ENCODE results near the gene WNT1. TPM values are rescaled to one million over a fixed set of nuclear protein-coding genes. Genes with fewer than 3 reads are reported as not detected.

The WNT1 gene
- polyA plus RNA-seq, 3 donors: not detected

- DNase-seq (ENCODE audit: extremely low read depth in 1 of 11, low read depth in 9 of 11, low spot score in 4 of 11): peak in 1 of 11 donors; percentile 21
These were observed 41.6 kb downstream of the WNT1 start for GRCh38 chr12:49019443-49020324.

- no peak for DNase-seq (ENCODE audit: extremely low read depth in 1 of 11, low read depth in 9 of 11, low spot score in 4 of 11)
These were observed 42.3 kb downstream of the WNT1 start for GRCh38 chr12:49020441-49020840.

- DNase-seq (ENCODE audit: extremely low read depth in 1 of 11, low read depth in 9 of 11, low spot score in 4 of 11): no peak
These were observed 43.3 kb downstream of the WNT1 start for GRCh38 chr12:49021292-49021915.

- no peak for DNase-seq (ENCODE audit: extremely low read depth in 1 of 11, low read depth in 9 of 11, low spot score in 4 of 11)
These were observed 44.5 kb downstream of the WNT1 start for GRCh38 chr12:49022558-49023178.

- no peak for DNase-seq (ENCODE audit: extremely low read depth in 1 of 11, low read depth in 9 of 11, low spot score in 4 of 11)
These were observed 45.7 kb downstream of the WNT1 start for GRCh38 chr12:49023812-49024211.

GRCh38 chr12:49024543-49024942, 46.4 kb downstream of the WNT1 start:
- no peak for DNase-seq (ENCODE audit: extremely low read depth in 1 of 11, low read depth in 9 of 11, low spot score in 4 of 11)

- no peak for DNase-seq (ENCODE audit: extremely low read depth in 1 of 11, low read depth in 9 of 11, low spot score in 4 of 11)
These were observed 47.3 kb downstream of the WNT1 start for GRCh38 chr12:49025463-49025862.

GRCh38 chr12:49026101-49026500, 48.0 kb downstream of the WNT1 start:
- DNase-seq (ENCODE audit: extremely low read depth in 1 of 11, low read depth in 9 of 11, low spot score in 4 of 11): no peak

- no peak for DNase-seq (ENCODE audit: extremely low read depth in 1 of 11, low read depth in 9 of 11, low spot score in 4 of 11)
These were observed 48.8 kb downstream of the WNT1 start for GRCh38 chr12:49026678-49027480.

GRCh38 chr12:49027846-49028555, 49.9 kb downstream of the WNT1 start:
- DNase-seq (ENCODE audit: extremely low read depth in 1 of 11, low read depth in 9 of 11, low spot score in 4 of 11): no peak

- no peak for DNase-seq (ENCODE audit: extremely low read depth in 1 of 11, low read depth in 9 of 11, low spot score in 4 of 11)
These were observed 50.6 kb downstream of the WNT1 start for GRCh38 chr12:49028666-49029275.

- no peak for DNase-seq (ENCODE audit: extremely low read depth in 1 of 11, low read depth in 9 of 11, low spot score in 4 of 11)
These were observed 52.0 kb downstream of the WNT1 start for GRCh38 chr12:49030119-49030518.

GRCh38 chr12:49030714-49031572, 52.8 kb downstream of the WNT1 start:
- DNase-seq (ENCODE audit: extremely low read depth in 1 of 11, low read depth in 9 of 11, low spot score in 4 of 11): no peak

GRCh38 chr12:49031573-49032161, 53.5 kb downstream of the WNT1 start:
- DNase-seq (ENCODE audit: extremely low read depth in 1 of 11, low read depth in 9 of 11, low spot score in 4 of 11): no peak

Measured in renal cortex interstitium (tissue), 11 donors.